ENCODE results near the gene SLC15A4.

Gene SLC15A4

GRCh38 chr12:128754275-128754674 lies 69.5 kb downstream of the SLC15A4 start:
- no peak for DNase-seq (ENCODE audit: low read depth)

GRCh38 chr12:128753438-128753837 lies 70.3 kb downstream of the SLC15A4 start:
- DNase-seq (ENCODE audit: low read depth): no peak

- DNase-seq (ENCODE audit: low read depth): no peak
Measured at GRCh38 chr12:128752386-128752785, 71.4 kb downstream of the SLC15A4 start.

- no peak for DNase-seq (ENCODE audit: low read depth)
Measured at GRCh38 chr12:128747441-128747840, 76.3 kb downstream of the SLC15A4 start.

GRCh38 chr12:128745772-128746689 lies 77.7 kb downstream of the SLC15A4 start:
- DNase-seq (ENCODE audit: low read depth): no peak

GRCh38 chr12:128743916-128744315 lies 79.8 kb downstream of the SLC15A4 start:
- DNase-seq (ENCODE audit: low read depth): no peak
